ENCODE data around the gene CNOT10.
"Not testable (repeated sequence)": the region's sequence is repeated elsewhere in the genome, so short reads cannot be mapped to it uniquely, and the experiment has no call there.

CNOT10 gene

DNA sequence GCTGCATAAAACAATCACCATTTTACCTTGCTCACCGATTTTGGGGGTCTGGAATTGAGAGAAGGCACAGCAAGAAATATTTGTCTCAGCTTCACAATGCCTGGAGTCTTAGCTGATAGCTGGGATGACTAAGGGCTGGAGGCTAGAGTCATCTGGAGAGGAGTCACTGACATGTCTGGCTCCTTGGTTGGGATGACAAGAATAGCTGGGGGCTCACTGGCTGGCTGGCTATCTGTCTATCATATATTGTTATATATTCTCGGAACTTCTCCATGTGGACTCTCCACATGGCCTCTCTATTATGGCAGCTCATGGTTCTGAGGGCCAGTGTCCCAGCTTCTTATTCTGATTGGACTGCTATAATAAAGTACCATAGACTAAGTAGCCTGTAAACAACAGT lies 112.8 kb downstream of the CNOT10 start:
- Histone ChIP-seq H3K4me1 (ENCODE audit: insufficient read depth, low read length, severe bottlenecking) (no peaks in the 10 kb centered on the region), H3K4me3 (ENCODE audit: low read depth, low read length, poor library complexity, severe bottlenecking) (no peak overlapping the region), H3K79me2 (ENCODE audit: insufficient read depth, low read length) (no peaks in the 10 kb centered on the region), H4K20me1 (ENCODE audit: insufficient read depth, low read length) (no peaks in the 10 kb centered on the region), H3K9me3 (ENCODE audit: low read length) (no peaks in the 10 kb centered on the region), H3F3A (ENCODE audit: insufficient read depth, low read length) (no peaks in the 10 kb centered on the region), H3K9me2 (ENCODE audit: low read depth, low read length) (no peaks in the 10 kb centered on the region), H3K27me3 (ENCODE audit: insufficient read depth, low read length) (no peaks in the 10 kb centered on the region; the same call in 1 of the 2 replicates), H3K9ac (ENCODE audit: low read length) (no peak overlapping the region), H3K4me2 (ENCODE audit: low read length) (no peak overlapping the region), H2AFZ (ENCODE audit: low read length) (no peak overlapping the region), H3K27ac (ENCODE audit: low read depth, low read length, poor library complexity, severe bottlenecking) (no peak overlapping the region), H3K36me3 (ENCODE audit: insufficient read depth, low read length) (no peaks in the 10 kb centered on the region)
- no peak for TF ChIP-seq EZH2 (IDR thresholded peaks at IDR 0.05; ENCODE audit: borderline replicate concordance, low read length)
- TF ChIP-seq, protein P1, sequence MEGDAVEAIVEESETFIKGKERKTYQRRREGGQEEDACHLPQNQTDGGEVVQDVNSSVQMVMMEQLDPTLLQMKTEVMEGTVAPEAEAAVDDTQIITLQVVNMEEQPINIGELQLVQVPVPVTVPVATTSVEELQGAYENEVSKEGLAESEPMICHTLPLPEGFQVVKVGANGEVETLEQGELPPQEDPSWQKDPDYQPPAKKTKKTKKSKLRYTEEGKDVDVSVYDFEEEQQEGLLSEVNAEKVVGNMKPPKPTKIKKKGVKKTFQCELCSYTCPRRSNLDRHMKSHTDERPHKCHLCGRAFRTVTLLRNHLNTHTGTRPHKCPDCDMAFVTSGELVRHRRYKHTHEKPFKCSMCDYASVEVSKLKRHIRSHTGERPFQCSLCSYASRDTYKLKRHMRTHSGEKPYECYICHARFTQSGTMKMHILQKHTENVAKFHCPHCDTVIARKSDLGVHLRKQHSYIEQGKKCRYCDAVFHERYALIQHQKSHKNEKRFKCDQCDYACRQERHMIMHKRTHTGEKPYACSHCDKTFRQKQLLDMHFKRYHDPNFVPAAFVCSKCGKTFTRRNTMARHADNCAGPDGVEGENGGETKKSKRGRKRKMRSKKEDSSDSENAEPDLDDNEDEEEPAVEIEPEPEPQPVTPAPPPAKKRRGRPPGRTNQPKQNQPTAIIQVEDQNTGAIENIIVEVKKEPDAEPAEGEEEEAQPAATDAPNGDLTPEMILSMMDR (IDR thresholded peaks at IDR 0.05; ENCODE audit: low read length) = no peak

DNA sequence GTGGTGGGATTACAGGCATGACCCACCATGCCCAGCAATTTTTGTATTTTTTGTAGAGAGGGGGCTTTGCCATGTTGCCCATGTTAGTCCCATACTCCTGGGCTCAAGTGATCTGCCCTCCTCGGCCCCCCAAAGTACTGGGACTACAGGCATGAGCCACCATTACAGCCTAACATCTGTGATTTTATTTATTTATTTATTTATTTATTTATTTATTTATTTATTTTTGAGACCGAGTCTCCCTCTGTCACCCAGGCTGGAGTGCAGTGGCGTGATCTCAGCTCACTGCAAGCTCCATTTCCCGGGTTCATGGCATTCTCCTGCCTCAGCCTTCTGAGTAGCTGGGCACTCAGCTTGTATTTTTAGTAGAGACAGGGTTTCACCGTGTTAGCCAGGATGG lies 116.5 kb downstream of the CNOT10 start:
- H3F3A ChIP-seq (ENCODE audit: insufficient read depth, low read length); H3K27me3 ChIP-seq (ENCODE audit: insufficient read depth, low read length); H3K4me3 ChIP-seq (ENCODE audit: low read depth, low read length, poor library complexity, severe bottlenecking); H3K9me3 ChIP-seq (ENCODE audit: low read length); H3K27ac ChIP-seq (ENCODE audit: low read depth, low read length, poor library complexity, severe bottlenecking); H3K9ac ChIP-seq (ENCODE audit: low read length); H3K79me2 ChIP-seq (ENCODE audit: insufficient read depth, low read length); H4K20me1 ChIP-seq (ENCODE audit: insufficient read depth, low read length); H3K4me2 ChIP-seq (ENCODE audit: low read length); H3K9me2 ChIP-seq (ENCODE audit: low read depth, low read length); H3K4me1 ChIP-seq (ENCODE audit: insufficient read depth, low read length, severe bottlenecking); H3K36me3 ChIP-seq (ENCODE audit: insufficient read depth, low read length); H2AFZ ChIP-seq (ENCODE audit: low read length): not testable (repeated sequence)

DNA sequence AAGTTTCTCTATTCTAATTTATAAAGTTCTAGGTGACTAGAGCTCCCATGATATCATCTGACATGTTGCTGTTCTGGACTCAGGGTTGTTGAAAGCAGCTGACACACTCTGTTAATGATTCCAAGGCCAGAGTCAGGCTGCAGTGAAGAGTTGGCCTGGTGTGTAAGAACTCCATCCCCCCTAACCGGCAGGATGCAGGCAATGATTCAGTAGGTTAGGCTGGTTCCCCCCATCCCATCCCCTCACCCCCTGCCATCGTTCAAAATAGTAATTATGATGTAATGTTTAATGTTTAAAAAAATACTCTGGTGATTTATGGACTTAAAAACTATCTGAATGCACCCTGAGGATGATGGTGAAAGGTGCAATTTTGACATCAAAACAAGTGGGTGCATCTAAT lies 128.2 kb downstream of the CNOT10 start:
- H3K4me1 ChIP-seq (ENCODE audit: insufficient read depth, low read length, severe bottlenecking) = no peaks in the 10 kb centered on the region
- no peak overlapping the region for H3K4me3 ChIP-seq (ENCODE audit: low read depth, low read length, poor library complexity, severe bottlenecking)
- no peaks in the 10 kb centered on the region for H3K36me3 ChIP-seq (ENCODE audit: insufficient read depth, low read length)
- H3K9me3 ChIP-seq (ENCODE audit: low read length) = no peaks in the 10 kb centered on the region
- no peaks in the 10 kb centered on the region for H4K20me1 ChIP-seq (ENCODE audit: insufficient read depth, low read length)
- no peak overlapping the region for H3K9ac ChIP-seq (ENCODE audit: low read length)
- H3K9me2 ChIP-seq (ENCODE audit: low read depth, low read length) = no peaks in the 10 kb centered on the region
- TF ChIP-seq EZH2 (IDR thresholded peaks at IDR 0.05; ENCODE audit: borderline replicate concordance, low read length) = no peak
- TF ChIP-seq, protein P1 (IDR thresholded peaks at IDR 0.05; ENCODE audit: low read length) = no peak
- H3F3A ChIP-seq (ENCODE audit: insufficient read depth, low read length) = no peaks in the 10 kb centered on the region
- H3K79me2 ChIP-seq (ENCODE audit: insufficient read depth, low read length) = no peaks in the 10 kb centered on the region
- no peaks in the 10 kb centered on the region for H3K27me3 ChIP-seq (ENCODE audit: insufficient read depth, low read length)
- no peak overlapping the region for H3K4me2 ChIP-seq (ENCODE audit: low read length)
- no peak overlapping the region for H3K27ac ChIP-seq (ENCODE audit: low read depth, low read length, poor library complexity, severe bottlenecking)
- no peak overlapping the region for H2AFZ ChIP-seq (ENCODE audit: low read length)

DNA sequence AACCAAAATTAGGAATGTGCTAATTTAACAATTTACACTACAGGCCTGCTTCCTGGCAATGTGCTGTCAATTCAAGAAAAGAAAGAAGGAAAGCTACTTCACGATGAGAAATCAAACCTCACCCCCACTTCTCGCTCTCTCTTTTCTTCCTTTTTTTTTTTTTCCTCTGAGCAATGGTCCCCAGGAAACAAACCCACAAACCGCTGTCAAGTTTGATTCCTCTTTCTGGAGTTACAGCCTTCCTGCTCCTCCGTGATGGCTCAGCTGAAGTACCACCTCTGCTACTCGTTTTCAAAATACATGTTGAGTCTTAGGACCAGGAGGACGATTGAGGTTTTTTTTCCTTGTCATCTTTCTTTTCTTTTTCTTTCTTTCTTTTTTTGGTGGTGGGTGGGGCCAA lies 129.4 kb downstream of the CNOT10 start:
- no peak overlapping the region for H3K4me3 ChIP-seq (ENCODE audit: low read depth, low read length, poor library complexity, severe bottlenecking)

More for the DNA sequence above, 129.4 kb downstream of the CNOT10 start:
- H3K27ac ChIP-seq (ENCODE audit: low read depth, low read length, poor library complexity, severe bottlenecking) = no peak overlapping the region
- no peaks in the 10 kb centered on the region for H3K4me1 ChIP-seq (ENCODE audit: insufficient read depth, low read length, severe bottlenecking)
- H3K9me3 ChIP-seq (ENCODE audit: low read length) = no peaks in the 10 kb centered on the region
- H3K9me2 ChIP-seq (ENCODE audit: low read depth, low read length) = no peaks in the 10 kb centered on the region
- H3K36me3 ChIP-seq (ENCODE audit: insufficient read depth, low read length) = no peaks in the 10 kb centered on the region; the same call in 1 of the 2 replicates
- H3F3A ChIP-seq (ENCODE audit: insufficient read depth, low read length) = no peaks in the 10 kb centered on the region
- no peaks in the 10 kb centered on the region for H3K27me3 ChIP-seq (ENCODE audit: insufficient read depth, low read length)
- H2AFZ ChIP-seq (ENCODE audit: low read length) = no peak overlapping the region
- H3K4me2 ChIP-seq (ENCODE audit: low read length) = no peak overlapping the region
- no peaks in the 10 kb centered on the region for H3K79me2 ChIP-seq (ENCODE audit: insufficient read depth, low read length)
- TF ChIP-seq EZH2 (IDR thresholded peaks at IDR 0.05; ENCODE audit: borderline replicate concordance, low read length) = no peak
- TF ChIP-seq, protein P1 (IDR thresholded peaks at IDR 0.05; ENCODE audit: low read length) = no peak
- no peaks in the 10 kb centered on the region for H4K20me1 ChIP-seq (ENCODE audit: insufficient read depth, low read length)
- H3K9ac ChIP-seq (ENCODE audit: low read length) = no peak overlapping the region

Data from OCI-LY1 (cell line).